Mucosa of descending colon (tissue), 3 donors: ENCODE results near the gene PTPRA. TPM values are rescaled to one million over a fixed set of nuclear protein-coding genes. Genes with fewer than 3 reads are reported as not detected.

ENCODE experiments used
- ATAC-seq: fragments of 200-7000 bp; cut with Tn5 transposase; one replicate; pipeline ENCODE4 v1.9.1; 2020; ENCODE audit warnings: mild to moderate bottlenecking, moderate library complexity
- DNase-seq, 3 donors: peaks; one replicate each; pipeline ENCODE4 v3.0.0-alpha.2; 2020
- H3K36me3 ChIP-seq: fragments of 200-600 bp; one replicate; pipeline ENCODE4 v1.8.0; 2021; ENCODE audit warnings: low read depth, mild to moderate bottlenecking
- H3K4me1 ChIP-seq: fragments of 200-600 bp; one replicate; pipeline ENCODE4 v1.8.0; 2021; ENCODE audit warnings: low read depth, mild to moderate bottlenecking
- H3K4me3 ChIP-seq: fragments of 200-600 bp; one replicate; pipeline ENCODE4 v1.8.0; 2021; ENCODE audit warnings: mild to moderate bottlenecking
- H3K9me3 ChIP-seq: fragments of 200-600 bp; one replicate; pipeline ENCODE4 v1.8.0; 2021; ENCODE audit warnings: mild to moderate bottlenecking
- intact Hi-C, 2 donors: fragments of 100-400 bp; cut with DNase I in 1 of 2; cut with micrococcal nuclease in 1 of 2; formaldehyde crosslinking; loops; one replicate each; pipeline versions ENCODE4 v1.11.0 to v1.11.1; 2022; cut with DNase I, micrococcal nuclease
- total RNA-seq, 3 donors: library from RNA; stranded (reverse); fragmentation: NEBNext Ultra II Directional in 2 of 3; extraction: Animal tissue kit (Norgen Biotek cat#: 25700) in 2 of 3; gene quantifications; one replicate each; pipeline versions ENCODE4 v1.2.1 to v1.2.4, GENCODE V29; 2021 to 2023
- TF ChIP-seq, protein P1 (sequence below): fragments of 200-600 bp; IDR thresholded peaks from one replicate; pipeline ENCODE4 v1.8.0; 2022; ENCODE audit warnings: antibody characterized with exemption, mild to moderate bottlenecking
- donor health status: DM: no; HTN: no; CAD: no; lungs with moderate emphysema.
- donor health status: DM: no; HTN: no; CAD: no.
- donor health status: DM: no; HTN: yes; CAD: no.

The PTPRA gene
- total RNA-seq, 3 donors from 2014 or later: 39.0 to 64.7 (median 59.3) TPM

DNA sequence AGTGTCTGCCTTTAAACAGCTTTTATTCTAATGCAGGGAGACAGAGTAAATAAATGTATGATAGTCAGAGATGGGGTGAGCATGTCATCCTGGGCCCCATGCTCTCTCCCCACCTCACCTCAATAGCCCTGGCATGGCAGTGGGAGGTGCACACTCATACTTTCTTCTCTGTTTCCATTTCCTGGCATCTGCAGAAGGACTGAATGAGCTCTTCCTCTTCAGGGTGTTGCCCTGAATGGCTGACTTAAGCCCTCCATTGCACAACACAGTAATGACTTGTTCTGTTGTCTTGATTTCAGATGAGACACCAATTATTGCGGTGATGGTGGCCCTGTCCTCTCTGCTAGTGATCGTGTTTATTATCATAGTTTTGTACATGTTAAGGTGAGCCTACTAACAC is 113.2 kb downstream of the PTPRA start:
- ATAC-seq (peak; percentile 44), DNase-seq (no peak)
- H3K4me1 ChIP-seq: no peaks in the 10 kb centered on the region
- peaks cover 10% of the 10 kb centered on the region for H3K36me3 ChIP-seq
- TF ChIP-seq, protein P1, sequence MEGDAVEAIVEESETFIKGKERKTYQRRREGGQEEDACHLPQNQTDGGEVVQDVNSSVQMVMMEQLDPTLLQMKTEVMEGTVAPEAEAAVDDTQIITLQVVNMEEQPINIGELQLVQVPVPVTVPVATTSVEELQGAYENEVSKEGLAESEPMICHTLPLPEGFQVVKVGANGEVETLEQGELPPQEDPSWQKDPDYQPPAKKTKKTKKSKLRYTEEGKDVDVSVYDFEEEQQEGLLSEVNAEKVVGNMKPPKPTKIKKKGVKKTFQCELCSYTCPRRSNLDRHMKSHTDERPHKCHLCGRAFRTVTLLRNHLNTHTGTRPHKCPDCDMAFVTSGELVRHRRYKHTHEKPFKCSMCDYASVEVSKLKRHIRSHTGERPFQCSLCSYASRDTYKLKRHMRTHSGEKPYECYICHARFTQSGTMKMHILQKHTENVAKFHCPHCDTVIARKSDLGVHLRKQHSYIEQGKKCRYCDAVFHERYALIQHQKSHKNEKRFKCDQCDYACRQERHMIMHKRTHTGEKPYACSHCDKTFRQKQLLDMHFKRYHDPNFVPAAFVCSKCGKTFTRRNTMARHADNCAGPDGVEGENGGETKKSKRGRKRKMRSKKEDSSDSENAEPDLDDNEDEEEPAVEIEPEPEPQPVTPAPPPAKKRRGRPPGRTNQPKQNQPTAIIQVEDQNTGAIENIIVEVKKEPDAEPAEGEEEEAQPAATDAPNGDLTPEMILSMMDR: no peak
- H3K9me3 ChIP-seq: no peaks in the 10 kb centered on the region
- intact Hi-C loops: no loop called here
- no peak overlapping the region for H3K4me3 ChIP-seq

DNA sequence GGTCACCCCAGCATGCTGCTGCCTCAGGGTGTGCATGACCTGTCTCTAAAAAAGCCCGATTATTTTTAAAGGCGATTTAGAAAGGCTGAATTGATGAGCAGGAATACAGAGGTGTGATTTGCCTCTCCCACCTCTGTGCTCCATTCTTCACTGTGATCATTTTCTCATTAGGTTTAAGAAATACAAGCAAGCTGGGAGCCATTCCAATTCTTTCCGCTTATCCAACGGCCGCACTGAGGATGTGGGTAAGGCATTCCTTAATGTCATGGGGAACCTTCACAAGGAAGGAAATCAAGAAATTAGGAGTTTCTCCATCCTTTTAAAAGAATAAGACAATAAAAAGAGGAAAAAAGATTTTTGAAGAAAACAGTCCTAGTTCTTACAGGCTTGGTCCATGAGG is 114.6 kb downstream of the PTPRA start:
- DNase-seq (no peak), ATAC-seq (no peak)
- Histone ChIP-seq H3K36me3 (peaks cover 10% of the 10 kb centered on the region), H3K4me1 (no peaks in the 10 kb centered on the region), H3K9me3 (no peaks in the 10 kb centered on the region), H3K4me3 (no peak overlapping the region)
- TF ChIP-seq, protein P1: no peak
- intact Hi-C loops: no loop called here

DNA sequence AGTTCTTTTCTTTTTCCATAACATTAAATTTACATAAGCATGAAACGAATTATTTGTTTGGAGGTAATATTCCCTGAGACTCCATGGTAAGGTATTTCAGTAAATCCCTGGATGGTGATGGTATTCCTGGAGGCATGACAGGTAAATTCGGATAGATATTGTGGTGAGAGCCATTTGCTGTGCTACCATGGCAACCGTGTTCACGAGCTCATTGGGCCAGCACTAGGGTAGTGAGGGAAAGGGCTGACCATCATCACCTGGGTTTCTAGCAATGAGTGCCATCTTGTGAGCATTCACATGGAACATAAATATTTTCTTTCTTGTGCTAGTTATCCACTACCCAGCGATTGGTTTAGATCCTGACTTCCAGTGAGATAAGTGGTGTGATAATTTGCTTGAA is 118.3 kb downstream of the PTPRA start:
- no peak for DNase-seq
- Histone ChIP-seq H3K36me3 (peaks cover 10% of the 10 kb centered on the region), H3K9me3 (no peaks in the 10 kb centered on the region), H3K4me1 (no peaks in the 10 kb centered on the region), H3K4me3 (no peak overlapping the region)
- ATAC-seq: no peak
- TF ChIP-seq, protein P1: no peak
- intact Hi-C loops: no loop called here

DNA sequence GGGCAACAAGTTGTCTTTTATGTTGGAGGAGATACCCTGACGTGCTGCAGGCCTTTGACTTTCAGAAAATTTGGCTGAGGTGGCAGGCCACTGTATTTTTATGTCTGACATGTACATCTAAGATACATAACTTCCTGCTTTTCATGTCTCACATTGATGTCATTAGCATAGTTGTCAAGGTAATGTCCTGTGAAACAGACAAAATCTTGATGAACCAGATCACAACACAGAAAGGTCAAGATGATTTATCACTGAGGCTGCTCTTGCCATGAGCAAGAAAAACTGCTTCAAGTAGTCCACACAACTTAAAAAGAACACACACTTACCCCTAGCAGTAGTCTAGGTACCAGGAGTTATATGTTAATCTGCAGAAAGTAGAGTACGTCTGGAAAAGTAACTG is 120.0 kb downstream of the PTPRA start:
- Histone ChIP-seq H3K4me3 (no peak overlapping the region), H3K36me3 (peaks cover 10% of the 10 kb centered on the region), H3K9me3 (no peaks in the 10 kb centered on the region), H3K4me1 (no peaks in the 10 kb centered on the region)
- ATAC-seq: no peak
- TF ChIP-seq, protein P1: no peak
- no peak for DNase-seq
- intact Hi-C loops: no loop called here

DNA sequence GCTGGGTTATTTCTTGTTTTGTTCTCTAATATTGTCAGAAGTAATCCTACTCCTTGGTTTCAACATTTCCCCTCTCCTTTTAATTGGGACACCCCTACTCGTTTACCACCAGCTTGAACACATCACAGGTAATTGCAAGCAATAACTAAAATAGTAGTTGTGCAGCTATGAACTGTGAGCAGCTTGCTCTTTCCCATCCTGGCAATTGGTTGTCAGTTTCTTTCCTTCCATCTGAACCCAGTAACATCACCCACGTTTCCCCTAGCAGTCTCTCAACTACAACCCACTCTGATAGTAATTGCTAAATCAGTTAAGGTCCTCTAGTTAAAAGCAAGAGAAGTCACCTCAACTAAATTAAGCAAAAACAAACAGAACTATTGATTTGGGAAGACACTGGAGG is 122.5 kb downstream of the PTPRA start:
- TF ChIP-seq, protein P1: no peak
- H3K9me3 ChIP-seq: no peaks in the 10 kb centered on the region
- H3K4me1 ChIP-seq: no peaks in the 10 kb centered on the region
- DNase-seq: no peak
- intact Hi-C loops: no loop called here
- H3K36me3 ChIP-seq: no peaks in the 10 kb centered on the region
- ATAC-seq: no peak
- H3K4me3 ChIP-seq: no peak overlapping the region

DNA sequence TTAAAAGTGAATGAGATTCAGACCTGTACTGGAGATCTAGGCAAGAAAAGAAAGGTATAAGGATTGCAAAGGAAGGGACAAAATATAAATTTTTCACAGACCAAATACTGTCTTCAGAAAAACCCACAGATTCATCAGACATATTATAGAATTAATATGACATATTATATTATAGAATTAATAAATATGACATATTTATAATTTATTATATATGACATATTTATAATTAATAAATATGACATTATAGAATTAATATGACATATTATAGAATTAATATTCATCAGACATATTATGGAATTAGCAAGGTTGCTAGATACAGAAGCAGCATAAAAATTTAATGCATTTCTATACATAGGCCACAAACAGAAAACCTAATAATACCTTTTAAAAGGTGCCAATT is 125.4 kb downstream of the PTPRA start:
- Histone ChIP-seq H3K9me3 (no peaks in the 10 kb centered on the region), H3K36me3 (no peaks in the 10 kb centered on the region), H3K4me3 (no peak overlapping the region), H3K4me1 (no peaks in the 10 kb centered on the region)
- intact Hi-C loops: no loop called here
- ATAC-seq (no peak), DNase-seq (no peak)
- TF ChIP-seq, protein P1: no peak
